GM21423 (cell line): ENCODE results near the gene LAMC3.
"Not testable (repeated sequence)": the region's sequence is repeated elsewhere in the genome, so short reads cannot be mapped to it uniquely, and the experiment has no call there.

Source experiments
- ATAC-seq: cut with Tn5 transposase; IDR thresholded peaks from one replicate; pipeline ENCODE4 v1.9.1; 2021; ENCODE audit warnings: mild to moderate bottlenecking, moderate library complexity; ENCODE audit not compliant: unreplicated experiment

The LAMC3 gene

DNA sequence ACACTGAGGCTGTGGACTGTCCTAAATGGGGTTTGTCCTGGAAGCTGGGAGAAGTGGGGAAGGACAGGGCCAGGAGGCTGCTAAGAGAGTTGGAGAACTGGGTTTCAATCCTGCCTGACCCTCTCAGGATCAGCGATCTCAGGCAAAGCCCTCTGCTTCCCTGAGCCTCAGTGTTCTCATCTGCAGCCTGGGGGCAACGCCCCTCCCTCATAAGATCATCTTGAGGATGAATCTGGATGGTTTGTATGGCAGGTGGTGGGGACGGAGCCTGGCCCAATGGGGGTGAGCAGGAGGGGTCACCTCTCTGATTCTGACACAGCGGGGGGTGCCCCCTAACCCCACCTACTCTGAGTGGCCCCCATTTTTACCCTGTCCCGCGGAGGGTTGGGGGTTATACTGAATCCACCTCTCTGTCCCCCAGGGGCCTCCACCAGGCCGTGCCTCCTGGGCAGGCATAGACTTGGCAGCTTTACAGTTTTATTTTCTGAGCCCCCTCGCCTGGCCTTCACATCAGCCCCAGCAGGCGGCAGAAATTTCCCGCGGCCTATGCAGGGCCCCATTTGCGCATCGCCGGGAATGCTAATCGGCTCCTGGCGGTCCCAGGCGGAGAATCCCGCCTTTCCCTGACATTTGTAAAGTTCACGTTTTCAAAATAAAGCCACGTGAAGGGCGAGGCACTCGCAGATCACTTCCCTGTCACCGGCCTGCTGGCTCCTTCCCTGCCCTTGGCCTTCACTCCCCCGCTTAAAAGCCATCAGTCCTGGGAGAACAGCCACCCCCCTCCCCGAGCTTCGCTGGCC lies 17.8 kb upstream of the LAMC3 start:
- no peak for ATAC-seq

DNA sequence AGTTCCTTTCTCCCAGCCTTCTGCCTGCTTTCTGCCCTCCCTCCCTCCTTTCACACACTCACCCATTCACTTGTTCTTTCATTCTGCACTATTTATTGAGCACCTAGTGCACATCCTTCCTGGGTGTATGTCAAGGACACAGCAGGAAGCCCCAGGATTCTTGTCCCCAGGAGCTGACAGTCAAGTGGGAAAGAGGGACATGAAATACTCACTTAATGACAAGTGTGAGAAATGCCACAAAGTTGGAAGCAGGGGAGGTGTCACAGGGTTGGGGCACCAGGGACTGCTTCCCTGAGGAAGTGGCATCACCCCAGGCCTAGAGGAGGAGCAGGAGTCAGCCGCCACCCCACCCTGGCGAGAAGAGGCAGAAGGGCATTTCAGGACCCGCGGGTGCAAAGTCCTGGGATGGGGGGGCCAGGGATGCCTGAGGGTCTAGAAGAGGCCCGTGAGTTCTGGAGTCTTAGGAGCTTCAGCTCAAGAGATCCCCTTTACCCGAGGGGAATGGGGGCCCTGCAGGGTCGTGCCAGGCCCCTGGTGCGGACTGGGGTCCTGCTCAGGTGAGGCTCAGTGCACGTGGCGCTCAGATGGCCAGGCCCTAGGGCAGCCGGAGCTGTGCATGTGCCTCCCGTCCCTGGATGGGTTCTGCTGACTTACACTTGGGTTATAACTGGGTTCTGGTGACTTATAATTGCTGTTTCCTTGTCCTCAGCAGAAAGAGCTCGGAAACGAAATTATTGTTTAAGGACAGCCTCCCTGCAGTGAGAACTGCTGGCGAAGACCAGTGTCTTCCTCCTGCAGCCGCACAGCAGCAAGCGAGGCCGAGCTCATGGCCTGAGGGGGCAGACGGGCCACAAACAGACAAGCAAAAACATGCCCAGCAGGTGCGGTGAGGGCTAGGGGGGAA lies 16.9 kb upstream of the LAMC3 start:
- ATAC-seq: no peak

DNA sequence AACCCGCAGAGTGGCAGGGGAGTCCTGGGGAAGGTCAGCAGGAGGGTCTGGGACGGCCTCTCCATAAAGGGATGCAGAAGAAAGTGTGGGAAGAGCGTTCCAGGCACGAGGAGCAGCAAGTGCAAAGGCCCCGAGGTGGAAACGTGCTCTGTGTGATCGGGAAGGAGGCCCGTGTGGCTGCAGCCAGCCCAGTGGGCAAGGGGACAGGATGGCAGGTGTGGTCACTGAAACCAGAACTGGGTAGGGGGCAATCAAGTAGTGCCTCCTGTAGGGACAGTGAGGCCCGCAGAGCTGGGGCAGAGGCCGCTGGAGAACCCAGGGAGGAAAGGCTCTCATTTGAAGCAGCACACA lies 16.3 kb upstream of the LAMC3 start:
- no peak for ATAC-seq

DNA sequence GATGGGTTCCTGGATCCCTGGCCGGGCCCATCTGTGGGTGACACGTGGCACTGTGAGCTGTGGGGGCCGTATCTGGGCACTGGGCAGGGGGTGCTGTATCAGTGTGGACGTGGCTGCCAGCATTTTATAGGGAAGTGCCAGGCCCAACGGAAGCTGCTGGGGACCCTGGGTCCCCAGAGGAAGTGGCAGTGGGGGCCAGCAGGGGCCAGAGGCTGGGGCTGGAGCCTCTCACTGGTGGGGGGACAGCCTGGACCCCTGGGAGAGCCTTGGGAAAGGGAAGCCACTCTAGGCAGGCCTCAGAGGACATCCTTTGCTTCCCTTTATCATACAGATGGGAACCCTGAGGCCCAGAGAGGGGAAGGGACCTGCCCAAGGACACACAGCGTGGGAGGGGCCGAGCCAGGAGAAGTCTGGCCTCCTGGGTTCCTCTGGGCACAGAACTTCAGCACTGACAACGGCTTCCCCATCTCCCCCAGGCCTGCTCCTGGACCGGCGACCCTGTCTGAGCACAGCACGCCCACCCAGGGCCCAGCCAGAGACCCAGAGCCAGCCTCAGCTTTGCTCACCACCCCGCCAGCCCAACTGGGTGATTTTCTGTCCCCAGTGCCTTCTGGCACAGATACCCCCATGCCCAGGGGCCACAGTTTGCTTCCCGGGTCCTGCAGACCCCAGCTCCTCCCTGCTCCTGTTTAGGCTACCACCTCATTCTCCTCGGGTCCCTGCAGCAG lies 15.5 kb upstream of the LAMC3 start:
- ATAC-seq: no peak

DNA sequence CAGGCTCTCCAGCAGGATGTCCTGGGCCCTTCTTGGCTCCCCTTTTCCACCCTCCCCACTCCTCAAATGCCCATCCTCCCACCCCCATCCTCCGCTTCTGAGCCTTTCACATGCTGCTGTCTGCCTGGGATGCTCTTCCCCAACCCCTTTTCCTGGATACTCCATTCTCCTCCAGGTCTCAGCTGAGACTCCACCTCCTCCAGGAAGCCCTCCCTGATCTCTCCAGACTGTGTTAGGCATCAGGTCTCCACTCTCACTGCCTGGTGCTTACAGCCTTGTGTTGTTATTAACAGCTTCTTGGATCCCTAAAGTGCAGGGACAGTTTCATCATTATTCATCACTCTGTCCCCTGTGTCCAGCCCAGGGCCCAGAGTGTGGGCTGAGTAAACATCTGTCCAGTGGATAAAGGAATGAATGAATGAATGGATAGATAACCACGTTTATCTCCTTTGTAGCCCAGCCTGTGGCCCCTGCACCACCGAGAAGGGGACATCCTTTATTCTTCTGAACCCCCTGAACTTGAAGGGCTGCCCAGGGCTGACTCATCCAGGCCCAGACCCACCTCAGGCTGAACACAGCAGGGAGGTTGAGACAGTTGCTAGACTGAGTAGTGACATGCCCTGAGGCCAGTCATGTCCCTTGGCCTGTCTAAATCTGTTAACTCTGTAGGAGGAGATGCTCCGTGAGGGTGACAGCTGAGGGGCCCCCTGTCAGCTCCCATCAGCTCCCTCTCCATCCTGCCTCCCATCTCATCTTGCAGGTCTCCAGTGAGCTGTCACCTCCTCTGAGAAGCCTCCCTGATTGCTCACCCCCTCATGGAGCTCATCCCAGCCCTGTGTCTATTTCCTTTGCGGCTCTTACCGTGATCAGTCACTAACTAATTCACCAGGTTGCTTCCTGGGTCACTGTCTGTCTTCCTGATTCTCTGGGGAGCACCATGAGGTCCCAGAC lies 14.6 kb upstream of the LAMC3 start:
- ATAC-seq: no peak

DNA sequence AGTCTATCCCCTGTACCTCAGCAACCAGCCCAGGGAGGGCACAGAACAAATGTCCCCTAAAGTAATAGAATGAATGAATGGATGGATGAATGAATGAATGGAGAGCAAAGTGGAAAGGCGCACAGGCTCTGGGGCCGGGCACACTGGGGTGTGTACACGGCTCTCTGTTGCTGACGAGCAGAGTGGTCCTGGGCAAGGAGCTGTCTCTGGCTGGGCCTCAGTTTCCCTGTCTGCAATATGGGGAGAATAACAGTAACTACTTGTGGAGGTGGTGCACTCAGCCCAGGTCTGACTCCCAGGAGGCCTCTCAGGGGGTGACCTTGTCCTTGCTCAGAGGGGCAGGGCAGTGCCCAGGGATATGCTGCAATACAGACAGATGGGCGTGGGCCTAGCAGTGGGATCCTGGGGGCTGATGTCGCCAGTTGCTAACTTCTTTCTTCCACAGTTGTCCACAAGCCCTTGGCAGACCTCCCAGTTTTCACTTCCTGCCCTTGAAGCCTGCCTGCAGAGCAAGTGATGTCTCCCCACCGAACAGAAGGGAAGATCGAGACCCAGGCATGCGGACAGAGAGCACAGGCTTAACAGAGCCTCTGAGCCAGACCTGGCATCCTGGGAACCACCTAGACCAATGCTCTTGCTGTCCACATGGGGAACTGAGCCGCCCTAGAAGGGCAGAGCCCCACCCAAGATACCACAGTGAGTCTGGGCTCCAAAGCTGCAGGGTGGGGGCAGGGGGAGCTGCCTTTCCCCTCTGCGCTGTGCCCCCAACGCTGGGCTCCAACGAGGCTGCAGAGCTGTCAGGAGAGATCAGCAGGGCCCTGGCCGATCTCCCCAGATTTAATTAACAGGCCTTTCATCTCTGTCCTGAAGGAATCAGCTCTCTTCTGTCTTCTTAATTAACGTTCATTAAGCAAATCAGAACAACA lies 13.6 kb upstream of the LAMC3 start:
- no peak for ATAC-seq

DNA sequence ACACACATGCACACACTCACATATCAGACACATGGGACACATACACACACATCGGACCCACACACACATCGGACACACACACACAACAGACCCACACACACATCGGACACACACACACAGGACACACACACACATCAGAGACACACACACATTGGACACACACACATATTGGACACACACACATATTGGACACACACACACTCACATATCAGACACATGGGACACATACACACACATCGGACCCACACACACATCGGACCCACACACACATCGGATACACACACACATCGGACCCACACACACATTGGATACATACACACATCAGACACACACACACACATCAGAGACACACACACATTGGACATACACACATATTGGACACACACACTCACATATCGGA lies 12.8 kb upstream of the LAMC3 start:
- ATAC-seq: no peak

DNA sequence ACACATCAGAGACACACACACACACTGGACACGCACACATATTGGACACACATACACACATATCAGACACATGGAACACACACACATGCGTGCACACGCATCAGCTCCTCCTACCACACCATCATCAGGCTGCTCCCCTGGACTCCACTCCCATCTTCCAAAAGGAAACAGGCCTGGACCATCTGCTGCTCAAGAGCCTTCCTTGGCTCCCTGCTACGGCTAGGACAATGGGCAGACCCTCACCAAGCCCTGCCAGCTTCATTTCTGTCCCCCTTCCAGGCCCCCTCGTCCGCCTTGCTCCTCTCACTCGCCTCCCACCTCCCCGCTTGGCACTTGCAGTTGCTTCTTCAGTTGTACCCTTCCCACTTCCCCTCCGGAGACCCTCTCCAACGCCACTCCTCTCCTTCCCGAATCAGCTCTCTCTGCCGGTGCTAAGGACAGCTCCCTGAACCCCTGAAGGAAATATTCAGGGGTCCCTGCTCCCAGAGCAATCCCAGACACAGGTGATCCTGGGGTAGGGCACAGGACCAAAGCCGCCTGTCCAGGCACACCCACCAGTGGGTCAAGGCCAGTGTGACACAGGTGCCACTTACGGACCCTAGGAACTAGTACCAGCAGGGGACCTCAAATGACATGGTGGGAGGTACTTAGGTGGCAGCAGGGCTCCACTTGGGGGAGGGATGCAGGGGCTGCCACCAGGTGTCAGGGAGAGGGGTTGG lies 12.1 kb upstream of the LAMC3 start:
- ATAC-seq: no peak

DNA sequence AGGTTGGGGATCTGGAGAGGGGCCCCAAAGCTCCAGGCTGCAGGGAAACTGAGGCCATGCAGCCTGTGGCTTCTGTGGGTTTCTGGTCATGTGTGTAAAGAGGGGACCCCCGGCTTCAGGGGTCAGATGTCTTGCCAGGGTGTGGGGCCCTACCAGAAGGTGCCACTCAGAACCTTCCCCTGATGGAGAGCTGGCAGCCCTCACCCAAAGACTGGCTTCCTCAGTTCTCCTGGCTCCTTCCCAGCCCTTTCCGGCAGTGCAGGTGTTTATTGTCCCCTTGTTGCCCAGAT lies 11.6 kb upstream of the LAMC3 start:
- no peak for ATAC-seq

DNA sequence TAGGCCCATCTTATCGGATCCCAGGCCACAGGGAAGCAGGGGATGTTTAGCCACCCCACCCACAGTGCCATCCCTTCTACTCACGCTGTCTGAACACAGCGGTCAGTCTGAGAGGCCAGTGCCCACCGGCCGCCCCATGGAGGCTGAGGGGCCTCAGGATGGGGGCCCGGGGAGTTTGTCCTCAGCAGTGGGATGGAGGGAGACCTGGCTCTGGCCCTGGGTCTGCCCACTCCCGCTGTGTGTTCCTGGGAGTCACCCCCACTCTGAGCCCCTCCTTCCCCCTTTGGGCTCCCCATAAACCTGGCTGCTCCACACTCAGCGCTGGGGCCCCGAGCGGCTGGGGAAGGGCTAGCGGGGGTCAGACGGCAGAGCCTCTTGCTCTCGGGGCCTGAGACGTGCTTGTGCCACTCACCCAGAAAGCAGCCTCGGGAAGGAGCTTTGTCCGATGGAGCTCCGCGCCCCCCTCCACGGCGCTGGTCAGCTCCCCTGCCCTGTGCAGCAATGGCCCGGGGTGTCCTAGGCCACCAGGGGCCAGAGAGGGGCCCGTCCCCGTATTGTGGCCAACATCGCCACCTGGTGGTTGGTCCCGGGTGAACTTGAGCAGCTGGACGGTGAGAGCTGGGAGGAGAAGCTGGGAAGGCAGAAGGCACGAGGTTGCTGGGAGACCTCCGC lies 10.9 kb upstream of the LAMC3 start:
- ATAC-seq: no peak

DNA sequence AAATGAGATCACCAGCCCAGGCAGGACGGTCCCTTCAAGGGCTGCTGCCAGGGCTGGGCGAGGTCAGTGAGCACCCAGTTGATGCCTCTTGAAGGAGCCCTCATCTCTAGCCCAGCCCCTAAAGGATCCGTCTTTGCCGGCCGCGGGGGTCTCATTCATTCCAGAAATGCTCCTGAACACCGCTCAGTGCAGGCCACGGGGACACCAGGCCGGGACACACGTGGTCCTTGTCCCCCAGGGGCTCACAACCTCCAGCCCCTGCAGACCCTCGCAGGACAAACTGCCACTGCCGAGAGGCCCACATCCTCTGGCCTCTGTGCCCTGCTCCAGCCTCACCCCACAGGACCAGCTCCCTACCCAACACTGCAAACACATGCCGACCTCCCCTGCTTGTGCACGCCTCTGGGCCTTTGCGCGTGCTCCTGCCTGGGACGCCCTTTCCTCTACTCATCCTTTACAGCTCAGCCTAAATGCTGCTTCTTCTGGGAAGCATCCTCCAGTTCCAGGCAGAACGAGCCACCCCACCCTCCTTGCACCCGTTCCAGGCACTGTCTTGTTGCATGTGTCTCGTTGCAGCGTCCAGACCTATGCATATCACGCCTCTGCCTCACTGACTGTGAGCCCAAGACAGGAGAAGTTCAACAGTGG lies 10.3 kb upstream of the LAMC3 start:
- ATAC-seq: no peak

DNA sequence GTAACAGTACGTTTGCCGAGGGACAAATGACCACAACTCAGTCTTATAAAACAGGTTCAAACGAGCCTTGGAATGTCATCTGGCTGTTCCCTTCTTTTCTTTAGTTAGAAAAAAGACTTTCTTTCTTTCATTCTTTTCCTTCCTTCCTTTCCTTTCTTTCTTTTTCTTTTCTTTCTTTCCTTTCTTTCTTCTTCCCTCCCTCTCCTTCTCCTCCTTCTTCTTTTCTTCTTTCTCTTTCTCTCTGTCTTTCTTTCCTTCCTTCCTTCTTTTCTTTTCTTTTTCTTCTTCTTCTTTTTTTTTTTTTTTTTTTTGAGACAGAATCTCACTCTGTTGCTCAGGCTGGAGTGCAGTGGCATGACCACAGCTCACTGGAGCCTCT lies 9.7 kb upstream of the LAMC3 start:
- ATAC-seq: no peak

DNA sequence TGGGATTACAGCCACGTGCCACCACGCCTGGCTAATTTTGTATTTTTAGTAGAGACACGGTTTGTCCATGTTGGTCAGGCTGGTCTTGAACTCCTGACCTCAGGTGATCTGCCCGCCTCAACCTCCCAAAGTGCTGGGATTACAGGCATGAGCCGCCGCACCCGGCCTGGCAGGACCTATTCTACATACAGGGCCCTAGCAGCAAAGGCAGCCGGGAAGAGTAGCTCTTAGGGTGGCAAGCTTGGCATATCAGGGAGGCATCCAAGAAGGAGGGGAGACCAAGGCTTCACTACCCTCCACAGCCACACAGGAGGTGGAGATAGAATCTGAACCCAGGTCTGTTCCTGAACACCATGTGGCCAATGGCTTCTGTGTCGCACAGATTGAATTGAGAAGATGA lies 8.4 kb upstream of the LAMC3 start:
- not testable (repeated sequence) for ATAC-seq

DNA sequence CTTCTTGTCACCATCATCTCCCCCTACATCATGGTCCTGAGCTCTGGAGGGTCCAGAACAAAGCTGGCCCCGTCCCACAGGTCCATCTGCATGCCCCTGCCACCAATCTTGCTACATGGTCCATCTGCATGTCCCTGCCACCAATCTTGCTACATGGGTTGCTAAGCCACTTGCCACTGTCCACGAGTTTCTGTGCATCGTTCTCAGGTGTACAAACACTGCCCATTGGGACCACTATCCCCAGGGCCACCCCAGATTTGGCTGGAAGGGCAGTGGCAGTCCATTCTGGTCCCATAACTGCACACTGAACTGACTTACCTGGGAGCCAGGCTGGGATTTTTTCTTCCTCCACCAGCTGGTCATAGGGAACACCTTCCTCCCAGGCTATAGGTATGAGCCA lies 8.0 kb upstream of the LAMC3 start:
- no peak for ATAC-seq

DNA sequence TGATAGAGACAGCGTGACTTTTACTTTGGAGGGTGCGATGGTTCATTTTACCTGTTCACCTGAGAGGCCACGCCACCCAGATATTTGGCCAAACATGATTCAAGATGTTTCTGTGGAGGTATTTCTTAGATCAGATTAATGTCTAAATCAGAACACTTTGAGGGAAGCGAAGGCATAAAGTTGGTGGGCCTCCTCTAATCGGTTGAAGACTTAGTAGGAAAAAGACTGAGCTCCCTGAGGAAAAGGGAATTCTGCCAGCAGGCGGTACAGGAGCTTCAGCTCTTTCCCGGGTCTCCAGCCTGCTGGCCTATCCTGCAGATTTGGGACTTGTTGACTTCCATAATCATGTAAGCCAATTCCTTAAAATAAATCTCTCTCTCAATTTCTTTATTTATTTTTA lies 7.0 kb upstream of the LAMC3 start:
- ATAC-seq: no peak

DNA sequence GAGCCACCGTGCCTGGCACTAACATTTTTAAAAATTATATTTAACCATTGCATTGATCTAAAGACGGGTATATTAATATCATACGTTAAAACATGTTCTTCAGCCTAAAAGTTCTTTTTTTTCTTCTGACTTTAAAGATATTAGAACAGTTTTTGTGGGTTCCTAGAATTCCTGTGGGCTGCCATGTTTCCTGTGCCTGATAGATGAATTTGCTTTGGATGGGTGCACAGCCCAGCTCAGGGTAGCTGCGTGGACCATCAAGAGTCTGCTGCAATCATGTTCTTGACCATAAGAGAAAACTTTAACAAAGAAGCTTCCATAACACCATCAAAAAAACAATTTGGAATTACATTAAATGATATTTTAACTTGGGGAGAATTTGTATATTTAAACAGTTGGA lies 2.4 kb upstream of the LAMC3 start:
- ATAC-seq: no peak

DNA sequence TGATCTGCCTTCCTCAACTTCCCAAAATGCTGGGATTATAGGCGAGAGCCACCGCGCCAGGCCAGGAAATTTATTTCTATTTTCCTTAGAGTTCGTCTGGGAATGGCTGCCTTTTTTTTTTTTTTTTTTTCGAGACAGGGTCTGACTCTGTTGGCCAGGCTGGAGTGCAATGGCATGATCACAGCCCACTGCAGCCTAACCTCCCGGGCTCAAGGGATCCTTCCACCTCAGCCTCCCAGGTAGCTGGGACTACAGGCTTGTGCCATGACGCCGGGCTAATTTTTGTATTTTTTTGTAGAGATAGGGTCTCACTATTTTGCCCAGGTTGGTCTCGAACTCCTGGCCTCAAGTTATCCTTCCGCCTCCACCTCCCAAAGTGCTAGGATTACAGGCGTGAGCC lies 888 bp upstream of the LAMC3 start:
- no peak for ATAC-seq

DNA sequence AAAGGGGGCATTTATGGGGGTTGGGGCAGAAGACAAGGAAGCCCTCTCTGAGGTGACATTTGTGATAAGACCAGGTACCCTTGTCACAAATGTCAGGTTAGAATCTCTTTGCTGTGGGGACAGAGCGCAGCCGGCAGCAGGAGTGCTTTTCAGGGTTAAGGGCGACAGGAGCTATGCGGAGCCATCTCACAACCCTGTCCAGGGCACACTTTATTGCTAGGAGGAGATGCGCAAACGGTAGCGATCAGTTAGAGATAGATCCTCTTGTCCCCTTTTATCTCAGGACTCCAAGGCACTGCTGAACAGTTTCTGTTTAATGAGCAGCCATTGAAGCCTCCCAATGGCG lies 438 bp upstream of the LAMC3 start:
- no peak for ATAC-seq
